Body of pancreas (tissue), 4 donors: ENCODE data around the gene ADA. TPM values are rescaled to one million over a fixed set of nuclear protein-coding genes. Genes with fewer than 3 reads are reported as not detected.

Source experiments
- ATAC-seq: fragments of 150-250 bp; one replicate; pipeline ENCODE4 v1.9.1; 2016
- DNase-seq, 4 donors: peaks; one replicate each; pipeline ENCODE4 v3.0.0-alpha.2; 2019
- H3K27ac ChIP-seq, 4 donors: fragments of 200-600 bp; sonication (generic); 1 replicate in 3 of 4; 2 replicates in 1 of 4; pipeline versions ENCODE4 v1.5.1 to v1.6.1; 2016 to 2019; ENCODE audit warnings: mild to moderate bottlenecking in 1 of 4, mixed read lengths in 1 of 4, moderate library complexity in 1 of 4
- H3K27me3 ChIP-seq, 2 donors: fragments of 200-600 bp; sonication (generic); one replicate each; pipeline ENCODE4 v1.6.0; 2016; ENCODE audit warnings: mild to moderate bottlenecking in 1 of 2
- H3K36me3 ChIP-seq, 2 donors: fragments of 200-600 bp; sonication (generic); replicated peaks in 1 of 2; 2 replicates each; pipeline ENCODE4 v1.5.1; 2016; ENCODE audit warnings: low read depth in 2 of 2; ENCODE audit not compliant: insufficient read depth in 1 of 2
- H3K4me1 ChIP-seq: fragments of 200-600 bp; sonication (generic); one replicate; pipeline ENCODE4 v1.6.0; 2016
- H3K4me3 ChIP-seq, 2 donors: fragments of 200-600 bp; sonication (generic); 1 replicate in 1 of 2; 2 replicates in 1 of 2; pipeline ENCODE4 v1.5.1; 2016 to 2019
- H3K9me3 ChIP-seq, 3 donors: fragments of 200-600 bp; sonication (generic); 1 replicate in 2 of 3; 2 replicates in 1 of 3; pipeline ENCODE4 v1.5.1; 2016
- CTCF ChIP-seq, 7 experiments: fragments of 450-650 bp in 4 of 7; fragments of 200-600 bp in 3 of 7; sonication (generic) in 3 of 7; IDR thresholded peaks; one replicate each; pipeline ENCODE4 v1.5.1; 2016 to 2019; ENCODE audit warnings: antibody characterized with exemption in 7 of 7
- POLR2A ChIP-seq, 3 donors: fragments of 450-650 bp; IDR thresholded peaks; one replicate each; pipeline ENCODE4 v1.6.1; 2016; ENCODE audit warnings: antibody characterized with exemption in 3 of 3, mild to moderate bottlenecking in 2 of 3
- WGBS, 2 donors: methylation state at CpG; one replicate each; pipeline ENCODE4 v1.1.5; 2017; 5-methylcytosine and 5-hydroxymethylcytosine counted together
- intact Hi-C: fragments of 100-400 bp; cut with DNase I; formaldehyde crosslinking; loops from one replicate; pipeline ENCODE4 v1.15.1; 2023
- total RNA-seq, 2 donors: library from RNA; depleted of rRNA; stranded (reverse); fragments of >200 nt; gene quantifications; one replicate each; pipeline ENCODE4 v1.1.0, GENCODE V29; 2016

Gene ADA
- total RNA-seq, 2 donors from 2014 or later: 3.3 to 7.8 TPM

DNA sequence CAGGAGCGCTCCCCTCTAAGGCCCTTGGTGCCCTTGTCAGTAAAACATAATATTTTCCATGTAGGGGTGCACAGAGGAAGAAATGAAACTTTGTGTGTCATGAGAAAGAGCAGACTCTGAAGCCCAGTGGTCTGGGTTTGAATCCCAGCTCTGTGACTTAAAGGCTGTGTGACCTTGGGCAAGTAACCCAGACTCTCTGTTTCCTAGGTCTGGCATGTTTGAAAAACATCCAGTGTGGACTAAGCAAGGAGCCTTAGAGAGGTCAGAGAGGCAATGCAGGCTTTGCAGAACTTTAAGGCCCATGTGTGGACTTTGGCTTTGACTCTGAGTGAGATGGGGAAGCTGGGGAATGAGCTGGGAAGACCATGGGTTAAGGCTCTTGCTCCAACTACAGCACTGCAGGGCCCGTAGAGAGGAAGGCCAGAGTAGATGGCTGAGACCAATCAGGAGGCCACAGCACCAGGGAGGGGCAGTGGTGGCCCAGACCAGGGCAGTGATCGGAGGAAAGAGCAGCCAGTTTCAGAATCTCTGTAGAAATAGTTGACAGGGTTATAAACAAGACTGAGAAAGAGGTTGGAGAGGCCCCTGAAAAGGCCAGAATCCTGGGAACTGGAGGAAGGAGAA lies 18.2 kb downstream of the ADA start:
- intact Hi-C loops: no loop called here
- Histone ChIP-seq H3K4me1 (peaks cover 11% of the 10 kb centered on the region), H3K4me3 (no peak overlapping the region), H3K9me3 (no peaks in the 10 kb centered on the region), H3K27ac (peak overlapping the region in 2 of 4 donors; percentile 15 to 28), H3K36me3 (no peaks in the 10 kb centered on the region), H3K27me3 (no peaks in the 10 kb centered on the region)
- peak; percentile 22 for ATAC-seq
- 57 to 63% methylated on average over 3 of the region's 3 CpGs for WGBS, 2 donors
- TF ChIP-seq CTCF (IDR thresholded peaks at IDR 0.05) (no peak), POLR2A (IDR thresholded peaks at IDR 0.05) (no peak)
- no peak for DNase-seq

DNA sequence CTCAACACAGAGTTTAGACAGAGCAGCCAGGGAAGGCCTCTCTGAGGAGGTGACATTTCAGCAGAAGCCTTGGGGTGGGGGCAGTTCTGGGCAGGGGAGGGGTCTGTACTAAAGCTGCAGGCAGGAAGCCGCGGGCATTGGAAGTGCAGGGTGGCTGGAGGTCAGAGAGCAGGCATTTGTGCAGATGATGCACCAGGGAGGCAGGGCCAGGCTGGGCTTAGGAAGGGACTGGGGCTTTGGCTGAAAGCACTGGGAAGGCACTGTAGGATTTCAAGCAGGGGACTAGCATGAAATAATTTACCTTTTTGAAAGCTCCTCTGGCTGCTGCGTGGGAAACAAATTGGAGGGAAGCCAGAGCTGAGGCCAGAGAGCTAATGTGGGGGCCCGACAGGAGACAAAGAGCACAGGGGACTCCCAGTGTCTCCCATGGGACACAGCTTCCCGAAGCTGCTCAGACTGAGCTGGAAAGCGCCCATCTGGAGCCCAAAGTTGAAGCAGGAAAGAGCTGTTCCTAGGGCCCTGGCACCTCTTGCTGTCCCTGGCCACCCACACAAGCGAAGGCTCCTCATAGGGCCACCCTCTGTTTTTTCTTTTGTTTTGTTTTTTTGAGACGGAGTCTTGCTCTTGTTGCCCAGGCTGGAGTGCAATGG lies 19.3 kb downstream of the ADA start:
- peaks cover 11% of the 10 kb centered on the region for H3K4me1 ChIP-seq
- no peak for ATAC-seq
- intact Hi-C loops: no loop called here
- 72 to 78% methylated on average over 8 of the region's 8 CpGs for WGBS, 2 donors
- no peaks in the 10 kb centered on the region for H3K9me3 ChIP-seq
- TF ChIP-seq CTCF (IDR thresholded peaks at IDR 0.05) (no peak), POLR2A (IDR thresholded peaks at IDR 0.05) (no peak)
- H3K4me3 ChIP-seq: no peak overlapping the region
- no peaks in the 10 kb centered on the region for H3K36me3 ChIP-seq
- DNase-seq: no peak
- no peak overlapping the region for H3K27ac ChIP-seq
- H3K27me3 ChIP-seq: no peaks in the 10 kb centered on the region

- ATAC-seq: no peak
Observed at GRCh38 chr20:44630297-44630696, 21.2 kb downstream of the ADA start.

GRCh38 chr20:44629542-44629941 lies 22.0 kb downstream of the ADA start:
- WGBS, 2 donors: 64 to 82% methylated on average over 9 to 10 of the region's 10 CpGs
- no peaks in the 10 kb centered on the region for H3K27me3 ChIP-seq
- intact Hi-C loops: no loop called here
- H3K4me1 ChIP-seq: peaks cover 11% of the 10 kb centered on the region
- no peaks in the 10 kb centered on the region for H3K36me3 ChIP-seq
- DNase-seq: no peak
- ATAC-seq: no peak
- no peak for TF ChIP-seq CTCF (IDR thresholded peaks at IDR 0.05)
- H3K27ac ChIP-seq: no peak overlapping the region
- H3K4me3 ChIP-seq: no peak overlapping the region
- no peaks in the 10 kb centered on the region for H3K9me3 ChIP-seq

More at GRCh38 chr20:44630297-44630696, 21.2 kb downstream of the ADA start:
- no peaks in the 10 kb centered on the region for H3K9me3 ChIP-seq
- no peak for TF ChIP-seq CTCF (IDR thresholded peaks at IDR 0.05)
- no peak for TF ChIP-seq POLR2A (IDR thresholded peaks at IDR 0.05)
- no peak overlapping the region for H3K27ac ChIP-seq
- intact Hi-C loops: no loop called here
- WGBS, 2 donors: 88 to 95% methylated on average over 5 of the region's 5 CpGs
- DNase-seq: no peak
- H3K4me3 ChIP-seq: no peak overlapping the region
- no peaks in the 10 kb centered on the region for H3K36me3 ChIP-seq
- H3K4me1 ChIP-seq: peaks cover 11% of the 10 kb centered on the region
- no peaks in the 10 kb centered on the region for H3K27me3 ChIP-seq

GRCh38 chr20:44629017-44629385 lies 22.5 kb downstream of the ADA start:
- no peaks in the 10 kb centered on the region for H3K36me3 ChIP-seq

More at GRCh38 chr20:44629017-44629385, 22.5 kb downstream of the ADA start:
- Histone ChIP-seq H3K27ac (no peak overlapping the region), H3K9me3 (no peaks in the 10 kb centered on the region), H3K4me1 (peaks cover 7% of the 10 kb centered on the region), H3K4me3 (no peak overlapping the region), H3K27me3 (no peaks in the 10 kb centered on the region)
- WGBS, 2 donors: 93% methylated on average over 6 to 9 of the region's 9 CpGs
- intact Hi-C loops: no loop called here
- DNase-seq (no peak), ATAC-seq (no peak)
- TF ChIP-seq POLR2A (IDR thresholded peaks at IDR 0.05) (no peak), CTCF (IDR thresholded peaks at IDR 0.05) (no peak)
